Measurements from ENCODE around the gene IPO7.
A peak's percentile ranks its signal among the peaks of the same experiment; 100 is the strongest.
"Not testable (repeated sequence)": the region's sequence is repeated elsewhere in the genome, so short reads cannot be mapped to it uniquely, and the experiment has no call there.

IPO7 gene

GRCh38 chr11:9401884-9402283 is 17.4 kb downstream of the IPO7 start:
- DNase-seq = not testable (repeated sequence)

- DNase-seq = no peak
Measured at GRCh38 chr11:9428706-9429105, 44.3 kb downstream of the IPO7 start.

GRCh38 chr11:9438611-9439010 is 54.2 kb downstream of the IPO7 start:
- DNase-seq = no peak

GRCh38 chr11:9446230-9446629 is 61.8 kb downstream of the IPO7 start:
- DNase-seq = no peak

GRCh38 chr11:9448576-9449352 is 64.3 kb downstream of the IPO7 start:
- DNase-seq = no peak

GRCh38 chr11:9452023-9452422 is 67.6 kb downstream of the IPO7 start:
- DNase-seq = not testable (repeated sequence)

GRCh38 chr11:9455722-9456121 is 71.3 kb downstream of the IPO7 start:
- DNase-seq = no peak

DNA sequence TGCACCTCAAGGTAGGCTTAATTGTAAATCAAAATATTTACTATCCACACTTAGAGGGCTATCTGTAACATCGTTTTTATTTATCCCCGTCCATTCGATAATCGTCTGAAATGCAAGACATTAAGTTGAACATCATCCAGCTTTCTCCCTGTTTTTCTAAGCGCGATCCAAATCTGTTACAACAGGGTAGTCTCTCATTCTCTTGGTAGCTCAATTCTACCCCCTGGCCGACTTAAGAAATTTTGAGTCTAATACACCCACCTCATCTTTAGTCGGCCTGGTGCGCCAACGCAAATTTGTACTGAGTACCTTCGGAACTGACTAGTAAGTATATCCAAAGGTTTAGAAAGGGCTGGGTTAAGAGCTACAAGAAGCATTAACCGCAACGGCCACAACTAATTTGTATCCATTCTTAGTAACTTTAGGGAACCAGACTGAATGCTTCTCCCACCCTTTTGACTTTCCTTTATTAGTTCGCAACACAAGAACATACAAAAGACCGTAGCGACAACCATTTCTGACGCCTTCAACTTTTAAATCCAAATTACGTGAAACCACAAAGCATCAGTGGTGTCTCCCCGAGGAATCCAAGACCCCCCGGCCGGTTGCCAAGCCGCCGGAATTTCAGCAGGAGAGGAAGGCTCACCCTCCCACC is 75.3 kb downstream of the IPO7 start:
- no peak for DNase-seq

- peak; percentile 85 for DNase-seq
Measured at GRCh38 chr11:9460322-9461062, 76.0 kb downstream of the IPO7 start, which contains the start of gene ZNF143. ZNF143 (plus strand) TSS chr11:9461012; CDS start chr11:9471309, 10,297 bp downstream.

DNA sequence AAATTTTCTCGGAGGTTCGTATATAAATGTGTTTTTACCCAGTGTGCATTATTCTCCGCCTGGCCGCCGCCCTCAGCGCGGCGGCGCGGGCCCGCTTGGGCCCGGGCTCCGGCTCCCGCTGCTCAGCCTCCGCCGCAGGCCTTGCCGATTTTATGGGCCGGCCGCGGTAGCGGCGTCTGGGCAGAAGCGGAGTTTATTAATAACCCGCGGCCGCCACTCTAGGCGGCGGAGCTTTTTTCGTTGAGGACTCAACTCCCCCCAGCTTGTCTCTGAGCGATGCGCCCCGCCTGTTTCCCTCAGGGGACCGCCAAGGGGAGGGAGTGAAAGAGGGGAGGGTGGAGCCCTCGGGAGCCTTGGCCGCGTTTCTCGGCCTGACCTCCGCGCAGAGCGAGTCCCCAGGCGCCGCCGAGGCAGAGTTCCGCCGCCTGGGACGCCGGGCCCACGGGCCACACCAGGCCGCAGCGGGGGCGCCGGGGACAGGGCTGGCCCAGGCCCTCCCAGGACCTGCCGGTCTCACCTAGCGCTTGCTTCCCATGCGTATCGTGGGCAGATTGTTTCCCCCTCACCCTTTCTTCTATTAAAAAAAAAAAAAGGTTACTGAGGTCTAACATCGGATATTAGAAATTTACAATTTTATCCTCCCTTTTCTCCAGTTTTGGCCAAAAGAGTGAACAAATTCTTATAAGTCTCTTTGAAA is 76.8 kb downstream of the IPO7 start:
- DNase-seq = peak; percentile 66

- no peak for DNase-seq
Measured at GRCh38 chr11:9461760-9462134, 77.3 kb downstream of the IPO7 start.

GRCh38 chr11:9462172-9462799 is 77.8 kb downstream of the IPO7 start:
- DNase-seq = no peak

GRCh38 chr11:9462806-9463537 is 78.5 kb downstream of the IPO7 start:
- no peak for DNase-seq

DNA sequence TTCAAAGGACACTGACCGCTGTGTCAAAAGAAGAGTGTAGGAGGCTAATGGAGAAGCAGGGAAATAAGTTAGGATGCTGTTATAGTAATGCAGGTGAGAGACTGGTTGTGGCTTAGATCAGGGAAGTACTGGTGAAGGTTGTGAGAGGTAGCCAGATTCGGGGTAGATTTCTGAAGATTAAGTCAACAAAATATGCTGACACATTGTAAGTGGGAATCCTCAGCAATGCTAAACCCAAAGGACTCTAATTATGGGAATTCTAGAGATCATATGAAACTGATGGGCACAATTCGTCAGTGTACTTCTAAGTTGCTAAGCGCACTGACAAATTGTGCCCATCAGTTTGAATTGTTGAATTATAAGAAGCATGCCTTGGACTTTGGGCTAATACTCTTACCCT is 86.3 kb downstream of the IPO7 start:
- no peak for DNase-seq

DNA sequence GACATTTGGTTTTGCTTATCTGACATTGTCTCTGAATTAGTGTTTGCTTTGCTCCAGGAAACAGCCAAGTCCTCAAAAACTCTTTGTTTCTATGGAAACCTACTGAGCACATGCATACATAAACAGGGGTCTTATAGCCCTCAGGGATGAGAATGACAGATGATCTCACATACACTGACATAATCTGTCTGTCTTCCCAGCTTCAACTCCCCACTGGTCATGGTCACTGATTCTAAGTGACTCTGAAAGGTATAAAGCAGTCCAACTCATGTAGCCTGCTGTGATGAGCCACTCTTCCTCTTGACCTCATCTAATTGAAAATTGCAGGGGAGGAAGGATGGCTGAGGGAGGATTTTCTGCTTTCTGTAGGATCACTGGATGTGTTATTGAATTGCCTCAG is 89.0 kb downstream of the IPO7 start:
- DNase-seq = no peak

DNA sequence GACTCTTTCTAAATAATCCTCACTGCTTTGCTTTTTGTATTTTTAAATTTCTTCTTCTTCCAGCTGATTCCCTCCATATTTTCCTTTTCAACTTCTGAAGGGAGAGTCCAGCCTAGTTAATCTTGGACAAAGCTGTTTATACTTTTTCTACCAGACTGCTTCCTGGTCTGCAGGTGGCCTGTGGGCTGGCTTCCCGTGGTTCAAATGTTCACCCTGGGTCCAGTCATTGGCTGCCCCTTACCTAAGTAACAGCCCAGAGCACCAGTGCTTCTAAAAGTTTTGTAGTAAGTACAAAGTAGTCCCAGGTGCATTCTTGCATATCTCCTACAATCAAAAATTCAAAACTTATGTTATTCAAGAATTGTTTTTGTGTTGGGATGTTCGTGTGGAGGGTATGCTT is 95.4 kb downstream of the IPO7 start:
- no peak for DNase-seq

DNA sequence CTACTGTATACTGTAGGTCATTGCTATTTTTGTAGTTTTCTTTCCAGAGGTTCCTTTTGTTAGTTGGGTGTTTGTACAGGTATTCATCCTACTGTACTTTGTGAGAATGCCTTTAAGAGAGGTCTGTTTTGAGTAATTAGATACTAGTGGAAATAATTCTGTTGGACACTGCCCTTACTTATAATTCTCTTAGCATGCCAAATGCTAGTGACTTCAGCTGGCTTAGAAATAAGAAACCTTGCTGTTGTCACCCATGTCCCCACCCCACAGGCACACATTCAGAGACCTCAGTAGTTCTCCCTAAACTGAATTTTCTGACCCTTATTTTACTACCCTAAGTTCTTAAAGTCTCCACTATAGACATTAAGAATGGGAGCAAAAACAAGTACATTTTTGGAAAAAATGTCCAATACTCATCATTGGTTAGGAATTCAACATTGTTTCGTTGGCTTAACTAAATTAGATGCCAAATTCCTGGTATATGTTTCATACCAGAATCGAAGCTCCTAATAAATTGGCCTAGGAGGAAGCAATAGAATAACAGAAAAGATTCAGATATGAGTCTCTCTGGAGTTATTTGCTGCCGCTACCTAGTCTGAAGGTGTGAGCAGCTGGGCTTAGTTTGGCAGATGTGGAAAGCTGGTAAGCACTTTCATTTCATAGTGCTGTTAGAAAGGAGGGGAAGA is 104.8 kb downstream of the IPO7 start:
- DNase-seq = no peak

DNA sequence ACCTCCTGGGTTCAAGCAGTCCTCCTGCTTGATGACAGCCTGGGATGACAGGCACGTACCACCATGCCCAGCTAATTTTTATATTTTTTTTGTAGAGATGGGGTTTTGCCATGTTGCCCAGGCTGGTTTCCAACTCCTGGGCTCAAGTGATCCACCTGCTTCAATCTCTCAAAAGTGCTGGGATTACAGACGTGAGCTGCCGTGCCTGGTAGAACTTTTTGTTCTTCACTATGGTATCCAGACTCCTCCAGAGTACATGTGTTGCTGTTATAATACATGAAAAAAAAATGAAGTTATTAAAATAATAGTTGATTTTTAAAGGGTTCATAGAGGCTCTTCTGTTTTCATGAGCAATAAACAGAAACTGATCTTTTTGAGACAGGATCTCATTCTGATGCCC is 105.9 kb downstream of the IPO7 start:
- no peak for DNase-seq

DNA sequence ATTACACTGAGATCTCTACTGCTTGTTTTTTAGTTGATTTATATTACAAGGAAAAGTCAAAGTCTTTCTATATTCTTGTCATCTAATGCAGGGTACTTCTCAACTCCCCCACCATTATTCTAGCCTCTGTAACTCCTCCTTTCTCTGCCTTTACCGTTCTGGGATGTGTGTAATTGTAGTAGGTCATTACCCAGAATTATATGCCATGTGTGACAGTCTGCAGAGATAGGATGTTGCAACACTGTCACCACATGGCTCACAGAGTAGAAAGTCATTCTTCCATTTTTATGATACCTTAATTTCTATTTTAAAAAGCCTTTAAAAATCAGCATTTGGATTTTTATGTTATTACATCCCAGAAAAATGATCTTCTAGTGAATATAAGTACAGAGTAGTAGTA is 109.0 kb downstream of the IPO7 start:
- DNase-seq = no peak

- DNase-seq = no peak
Measured at GRCh38 chr11:9494316-9494715, 109.9 kb downstream of the IPO7 start.

- no peak for DNase-seq
Measured at GRCh38 chr11:9495803-9496514, 111.5 kb downstream of the IPO7 start.
